Sigmoid colon (tissue), 4 donors: Measurements from ENCODE around the gene KLHL12.

ENCODE experiments used
- CTCF ChIP-seq, 4 experiments: fragments of 450-650 bp in 3 of 4; fragments of 200-600 bp in 1 of 4; IDR thresholded peaks; one replicate each; pipeline ENCODE4 v1.5.1; 2016 to 2019; ENCODE audit warnings: antibody characterized with exemption in 4 of 4, mild to moderate bottlenecking in 3 of 4, moderate library complexity in 2 of 4
- EP300 ChIP-seq, 4 donors: sonication (generic); formaldehyde crosslinking; IDR thresholded peaks; one replicate each; pipeline ENCODE4 v1.6.1; 2017; ENCODE audit warnings: antibody characterized with exemption in 4 of 4
- POLR2AphosphoS5 ChIP-seq, 4 donors: sonication (generic); formaldehyde crosslinking; IDR thresholded peaks; one replicate each; pipeline ENCODE4 v1.6.1; 2017; ENCODE audit warnings: antibody characterized with exemption in 4 of 4

GRCh38 chr1:202938287-202938925 is 11.4 kb upstream of the KLHL12 start:
- TF ChIP-seq POLR2AphosphoS5 (IDR thresholded peaks at IDR 0.05) = no peak
- TF ChIP-seq EP300 (IDR thresholded peaks at IDR 0.05) = no peak
- no peak for TF ChIP-seq CTCF (IDR thresholded peaks at IDR 0.05)
